Cerebellar cortex (tissue), 1 donor: Measurements from ENCODE around the gene TAPBPL.
A peak's percentile ranks its signal among the peaks of the same experiment; 100 is the strongest.

ENCODE experiments used
- DNase-seq: peaks from one replicate; pipeline ENCODE4 v3.0.0-alpha.2; 2015; ENCODE audit warnings: low spot score

TAPBPL gene

GRCh38 chr12:6437586-6437985 is 14.3 kb upstream of the TAPBPL start:
- DNase-seq = no peak

GRCh38 chr12:6438345-6438744 is 13.5 kb upstream of the TAPBPL start:
- no peak for DNase-seq

- DNase-seq = no peak
These were observed 11.5 kb upstream of the TAPBPL start for GRCh38 chr12:6440391-6440790.

DNA sequence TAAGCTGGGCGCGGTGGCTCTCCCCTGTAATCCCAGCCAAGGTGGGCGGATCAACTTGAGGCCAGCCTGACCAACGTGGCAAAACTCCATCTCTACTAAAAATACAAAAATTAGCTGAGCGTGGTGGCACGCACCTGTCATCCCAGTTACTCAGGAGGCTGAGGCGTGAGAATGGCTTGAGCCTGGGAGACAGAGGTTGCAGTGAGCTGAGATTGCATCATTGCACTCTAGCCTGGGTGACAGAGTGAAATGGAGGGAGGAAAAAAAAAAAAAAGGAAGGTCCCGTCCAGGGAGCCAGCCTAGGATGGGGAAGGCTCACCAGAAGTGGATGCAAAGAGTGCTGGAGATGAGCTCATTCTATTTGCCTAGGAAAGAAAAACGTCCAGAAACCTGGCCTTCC is 9.0 kb upstream of the TAPBPL start:
- no peak for DNase-seq

DNA sequence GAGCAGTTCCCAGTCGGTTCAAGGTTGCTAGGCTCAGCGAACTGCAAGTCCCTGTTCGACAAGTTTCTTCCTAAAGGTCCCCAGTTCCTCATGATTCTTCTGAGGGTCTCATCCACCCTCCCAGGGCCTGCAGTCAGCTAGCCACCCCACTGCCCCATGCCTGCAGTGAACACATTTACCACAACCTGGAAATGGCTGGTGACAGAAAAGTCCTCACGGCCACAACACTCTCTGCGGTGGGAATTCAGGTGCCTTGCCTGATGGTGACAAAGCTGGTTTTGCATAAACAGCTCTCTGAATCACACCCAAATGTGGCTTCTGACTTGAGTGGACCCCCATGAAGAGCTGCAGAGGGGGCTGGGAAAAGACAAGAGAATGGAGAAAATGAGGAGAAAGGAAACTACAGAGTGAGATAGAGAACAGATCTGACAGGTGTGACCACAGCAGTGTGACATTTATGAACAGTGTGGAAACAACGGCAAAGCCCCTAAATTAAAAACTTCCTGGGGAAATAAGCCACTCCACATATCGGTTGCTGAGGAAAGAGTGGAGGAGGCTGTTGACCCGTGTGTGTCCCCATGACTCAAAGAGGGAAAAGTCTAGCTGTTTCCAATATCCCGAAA is 8.4 kb upstream of the TAPBPL start:
- no peak for DNase-seq

GRCh38 chr12:6444031-6444430 is 7.8 kb upstream of the TAPBPL start:
- no peak for DNase-seq

- no peak for DNase-seq
These were observed 6.8 kb upstream of the TAPBPL start, which contains the start of gene CD27 for GRCh38 chr12:6444704-6445688. Gene CD27, plus strand, starts transcription at chr12:6444955. Its CDS starts 141 bp downstream, at chr12:6445096.

DNA sequence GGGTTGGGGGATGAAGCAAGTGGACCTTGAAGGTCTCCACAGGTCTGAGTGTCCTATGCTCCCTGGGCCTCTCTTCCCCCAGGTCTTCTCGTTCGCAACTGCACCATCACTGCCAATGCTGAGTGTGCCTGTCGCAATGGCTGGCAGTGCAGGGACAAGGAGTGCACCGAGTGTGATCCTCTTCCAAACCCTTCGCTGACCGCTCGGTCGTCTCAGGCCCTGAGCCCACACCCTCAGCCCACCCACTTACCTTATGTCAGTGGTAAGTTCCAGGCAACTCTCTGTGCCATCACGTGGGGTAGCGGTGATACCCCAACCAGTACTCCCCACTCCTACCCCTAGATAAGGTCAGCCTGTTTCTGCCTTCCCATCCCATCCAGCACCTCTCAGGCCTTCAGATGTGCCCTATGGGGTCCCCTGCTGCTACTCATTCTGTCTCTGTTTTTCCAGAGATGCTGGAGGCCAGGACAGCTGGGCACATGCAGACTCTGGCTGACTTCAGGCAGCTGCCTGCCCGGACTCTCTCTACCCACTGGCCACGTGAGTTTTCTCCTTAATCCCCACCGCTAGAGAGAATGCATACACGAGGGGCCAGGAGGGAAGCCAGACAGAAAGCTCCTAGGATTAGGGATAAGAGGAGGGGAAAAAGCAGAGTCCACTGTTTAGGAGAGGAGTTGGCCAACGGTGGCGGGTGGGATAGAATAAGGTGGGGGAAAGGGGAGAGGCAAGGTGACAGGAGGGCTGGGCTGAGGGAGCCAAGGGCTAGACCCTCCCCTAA is 1.6 kb upstream of the TAPBPL start:
- no peak for DNase-seq

DNA sequence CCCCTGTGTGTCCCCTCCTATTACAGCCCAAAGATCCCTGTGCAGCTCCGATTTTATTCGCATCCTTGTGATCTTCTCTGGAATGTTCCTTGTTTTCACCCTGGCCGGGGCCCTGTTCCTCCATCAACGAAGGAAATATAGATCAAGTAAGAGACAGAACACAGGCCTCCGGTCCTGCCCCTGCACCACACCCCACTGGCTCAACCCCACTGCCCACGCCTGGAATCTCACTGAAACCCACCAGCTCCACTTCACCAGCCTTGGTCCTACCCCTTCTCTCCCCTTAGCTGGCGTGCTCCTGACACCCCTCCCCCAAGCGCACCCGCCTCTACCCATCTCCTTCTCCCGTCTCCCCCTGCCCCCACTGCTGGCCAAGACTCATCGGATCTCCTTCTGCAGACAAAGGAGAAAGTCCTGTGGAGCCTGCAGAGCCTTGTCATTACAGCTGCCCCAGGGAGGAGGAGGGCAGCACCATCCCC is 934 bp upstream of the TAPBPL start:
- DNase-seq = no peak

DNA sequence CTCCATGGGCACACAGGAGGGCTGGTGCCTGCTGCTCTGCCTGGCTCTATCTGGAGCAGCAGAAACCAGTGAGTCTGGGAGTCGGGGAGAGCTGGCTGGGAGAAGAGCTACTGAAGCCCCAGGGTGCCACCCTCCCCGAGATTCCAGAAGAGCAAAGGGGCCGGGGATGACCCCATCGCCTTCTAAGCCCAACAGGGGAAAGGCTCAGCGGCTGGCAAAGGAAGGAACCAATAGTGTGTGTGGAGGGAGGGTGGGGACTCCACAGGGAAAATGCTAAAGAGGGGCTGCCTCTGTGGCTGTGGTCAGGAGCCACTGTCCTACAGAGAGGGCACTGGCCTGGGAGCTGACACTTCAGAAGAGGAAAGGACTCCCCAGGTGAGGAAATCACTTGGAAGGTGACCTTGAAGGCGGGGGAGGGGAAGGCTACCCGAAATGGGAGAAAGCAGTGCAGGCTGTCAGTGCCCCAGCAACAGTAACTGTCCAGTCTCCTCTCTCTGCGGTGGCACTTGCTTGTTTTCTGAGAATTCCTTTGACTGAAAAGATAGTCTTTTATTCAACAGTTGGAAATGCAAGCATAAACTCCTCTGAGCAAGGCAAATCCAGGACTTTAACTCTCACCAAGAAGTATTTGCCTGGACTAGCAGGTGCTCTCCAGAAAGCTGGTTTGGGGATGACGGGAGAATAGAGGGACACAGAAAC is 552 bp downstream of the TAPBPL start:
- DNase-seq = peak; percentile 14

DNA sequence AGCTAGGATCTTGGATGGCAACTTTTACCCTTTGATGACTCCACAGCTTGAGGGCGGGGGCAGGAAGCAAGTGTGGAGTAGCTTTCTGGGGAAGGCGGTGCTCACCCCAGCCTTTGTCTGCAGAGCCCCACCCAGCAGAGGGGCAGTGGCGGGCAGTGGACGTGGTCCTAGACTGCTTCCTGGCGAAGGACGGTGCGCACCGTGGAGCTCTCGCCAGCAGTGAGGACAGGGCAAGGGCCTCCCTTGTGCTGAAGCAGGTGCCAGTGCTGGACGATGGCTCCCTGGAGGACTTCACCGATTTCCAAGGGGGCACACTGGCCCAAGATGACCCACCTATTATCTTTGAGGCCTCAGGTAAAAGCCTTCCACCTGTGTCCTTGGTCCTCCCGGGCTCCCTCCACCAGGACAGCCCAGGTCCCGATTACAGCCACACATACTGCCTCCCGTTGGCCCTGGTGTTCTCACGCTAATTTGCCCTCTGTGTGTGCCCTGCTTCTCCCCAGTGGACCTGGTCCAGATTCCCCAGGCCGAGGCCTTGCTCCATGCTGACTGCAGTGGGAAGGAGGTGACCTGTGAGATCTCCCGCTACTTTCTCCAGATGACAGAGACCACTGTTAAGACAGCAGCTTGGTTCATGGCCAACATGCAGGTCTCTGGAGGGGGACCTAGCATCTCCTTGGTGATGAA is 1.2 kb downstream of the TAPBPL start:
- no peak for DNase-seq

DNA sequence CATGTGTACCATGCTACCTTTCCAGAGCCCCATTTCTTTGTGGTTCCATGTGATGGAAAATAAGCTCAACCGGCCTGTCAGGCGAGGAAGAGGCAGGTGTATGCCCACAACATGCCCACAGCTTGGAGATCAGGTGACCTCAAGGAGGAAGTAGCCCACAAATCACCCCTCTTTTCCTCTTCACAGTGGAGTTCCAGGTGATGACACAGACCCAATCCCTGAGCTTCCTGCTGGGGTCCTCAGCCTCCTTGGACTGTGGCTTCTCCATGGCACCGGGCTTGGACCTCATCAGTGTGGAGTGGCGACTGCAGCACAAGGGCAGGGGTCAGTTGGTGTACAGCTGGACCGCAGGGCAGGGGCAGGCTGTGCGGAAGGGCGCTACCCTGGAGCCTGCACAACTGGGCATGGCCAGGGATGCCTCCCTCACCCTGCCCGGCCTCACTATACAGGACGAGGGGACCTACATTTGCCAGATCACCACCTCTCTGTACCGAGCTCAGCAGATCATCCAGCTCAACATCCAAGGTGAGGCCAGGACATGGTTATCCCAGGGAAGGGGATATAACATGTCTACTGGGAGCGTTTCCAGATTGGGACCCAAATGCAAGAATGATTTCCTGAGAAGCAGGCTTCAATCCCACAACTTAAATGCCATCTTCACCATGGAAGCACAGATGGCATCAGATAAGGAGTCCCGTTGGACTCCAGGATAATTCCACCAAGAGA is 5.5 kb downstream of the TAPBPL start:
- DNase-seq = no peak

DNA sequence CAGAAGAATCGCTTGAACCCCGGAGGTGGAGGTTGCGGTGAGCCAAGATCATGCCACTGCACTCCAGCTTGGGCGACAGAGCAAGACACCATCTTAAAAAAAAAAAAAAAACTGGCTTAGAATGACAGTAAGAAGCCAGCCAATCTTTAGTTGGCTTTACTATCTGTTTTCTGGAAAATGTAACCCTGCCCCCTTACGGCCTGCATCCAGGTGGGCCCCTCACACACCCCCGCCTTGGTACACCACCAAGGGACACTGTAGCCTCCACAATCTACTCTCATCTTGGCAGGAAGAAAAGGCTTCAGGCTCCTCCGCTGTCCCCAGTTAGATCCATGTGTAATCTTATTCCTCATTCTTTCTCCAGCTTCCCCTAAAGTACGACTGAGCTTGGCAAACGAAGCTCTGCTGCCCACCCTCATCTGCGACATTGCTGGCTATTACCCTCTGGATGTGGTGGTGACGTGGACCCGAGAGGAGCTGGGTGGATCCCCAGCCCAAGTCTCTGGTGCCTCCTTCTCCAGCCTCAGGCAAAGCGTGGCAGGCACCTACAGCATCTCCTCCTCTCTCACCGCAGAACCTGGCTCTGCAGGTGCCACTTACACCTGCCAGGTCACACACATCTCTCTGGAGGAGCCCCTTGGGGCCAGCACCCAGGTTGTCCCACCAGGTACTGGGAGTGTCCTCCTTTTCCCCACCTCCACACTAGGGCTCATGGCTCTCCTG is 6.6 kb downstream of the TAPBPL start:
- DNase-seq = no peak

- no peak for DNase-seq
These were observed 7.1 kb downstream of the TAPBPL start for GRCh38 chr12:6459004-6459337.

- no peak for DNase-seq
These were observed 9.0 kb downstream of the TAPBPL start for GRCh38 chr12:6460751-6461371.

- DNase-seq = no peak
These were observed 9.8 kb downstream of the TAPBPL start for GRCh38 chr12:6461401-6462233.

DNA sequence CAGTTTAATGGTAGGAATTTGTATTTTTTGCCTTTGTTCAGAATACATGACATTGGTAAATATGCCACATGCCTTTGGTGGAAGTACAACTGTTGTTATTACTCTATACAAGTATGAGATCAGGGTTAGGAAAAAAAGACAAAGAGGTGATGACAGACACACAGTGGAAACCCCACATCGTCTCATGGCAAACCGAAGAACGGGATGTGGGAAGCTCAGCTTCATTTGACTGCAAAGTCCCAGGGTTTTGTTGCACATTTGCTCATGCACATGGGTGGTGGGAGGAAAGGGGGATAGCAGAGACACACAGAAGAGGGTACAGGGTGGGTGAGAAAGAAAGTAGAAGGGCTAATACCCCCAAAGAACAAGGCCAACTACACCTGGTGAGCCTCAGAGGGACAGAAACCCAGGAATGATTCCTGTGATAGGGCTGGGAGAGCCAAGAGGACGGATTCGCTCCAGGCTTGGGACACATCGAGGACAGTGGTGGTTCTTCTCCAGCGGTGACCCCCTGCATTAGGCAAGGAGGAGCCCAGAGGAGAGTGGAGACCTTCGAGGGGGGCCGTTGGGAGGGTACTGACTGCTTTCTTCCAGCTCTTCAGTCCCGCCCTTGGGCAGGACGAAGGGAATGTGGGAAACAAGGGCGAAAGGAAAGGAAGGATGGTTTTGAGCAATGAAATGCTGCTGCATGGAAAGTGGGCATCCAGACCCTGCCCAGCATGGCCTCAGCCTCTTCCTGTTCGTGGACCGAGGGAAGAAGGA is 10.6 kb downstream of the TAPBPL start:
- DNase-seq = no peak

- no peak for DNase-seq
These were observed 11.4 kb downstream of the TAPBPL start for GRCh38 chr12:6463216-6463615.
